Measurements from ENCODE around the gene PALM. TPM values are rescaled to one million over a fixed set of nuclear protein-coding genes. Genes with fewer than 3 reads are reported as not detected.

PALM gene
- total and polyA plus RNA-seq, 10 of the 15 experiments (the other 5 are each of a cell fraction or from before 2014, with no cell fraction given): 0.09 to 0.95 (median 0.23) TPM; not detected in 2

DNA sequence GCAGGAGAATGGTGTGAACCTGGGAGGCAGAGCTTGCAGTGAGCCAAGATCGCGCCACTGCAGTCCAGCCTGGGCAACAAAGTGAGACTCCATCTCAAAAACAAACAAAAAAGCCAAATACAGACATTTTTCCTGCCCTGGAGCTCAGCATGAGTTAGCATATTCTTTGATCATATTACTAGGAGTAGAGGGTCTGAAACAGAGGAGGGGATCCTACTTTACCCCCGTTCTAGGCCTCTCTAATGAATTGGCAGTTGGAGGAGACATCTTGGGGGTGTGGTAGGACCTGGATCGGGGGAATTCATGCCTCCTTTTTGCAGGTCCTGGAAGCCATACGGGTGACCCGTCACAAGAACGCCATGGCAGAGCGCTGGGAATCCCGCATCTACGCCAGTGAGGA lies 54.4 kb downstream of the PALM start:
- Histone ChIP-seq H3K36me3 (ENCODE audit: control insufficient read depth in 2 of 2, insufficient read depth in 2 of 2, low read length in 1 of 2) (no peaks in the 10 kb centered on the region), H3K27me3 (replicated peaks in 1 of 2; ENCODE audit: control insufficient read depth in 2 of 2, insufficient read depth in 2 of 2, low read length in 1 of 2) (no peaks in the 10 kb centered on the region), H3K79me2 (ENCODE audit: control insufficient read depth, insufficient read depth, low read length) (no peaks in the 10 kb centered on the region), H3K9me3 (replicated peaks; ENCODE audit: control insufficient read depth, insufficient read depth, low read length) (peaks cover 3% of the 10 kb centered on the region; the same call in 1 of the 3 replicates), H3K4me3 (no peak overlapping the region), H3K9ac (ENCODE audit: control insufficient read depth, insufficient read depth, low read length) (no peak overlapping the region), H3K4me1 (ENCODE audit: control insufficient read depth, insufficient read depth, low read length) (no peaks in the 10 kb centered on the region), H3K27ac (ENCODE audit: control insufficient read depth, insufficient read depth) (no peak overlapping the region), H4K20me1 (ENCODE audit: control insufficient read depth, insufficient read depth) (no peaks in the 10 kb centered on the region), H3K4me2 (ENCODE audit: control insufficient read depth, insufficient read depth) (no peak overlapping the region), H2AFZ (ENCODE audit: control insufficient read depth, low read depth, low read length) (no peak overlapping the region)
- ATAC-seq (no peak), FAIRE-seq (no peak), DNase-seq (ENCODE audit: low read depth, low spot score) (no peak)
- CTCF ChIA-PET: no interaction called here
- in situ Hi-C loops (cut with MboI): no loop called here
- 81% methylated on average over 10 of the region's 10 CpGs for WGBS (ENCODE audit: insufficient coverage, insufficient replicate concordance, low lambda C conversion rate, missing lambda C conversion rate)
- no TSS peak for BruUV-seq (replicated peaks)
- POLR2A ChIA-PET: no interaction called here
- TF ChIP-seq, protein P1, sequence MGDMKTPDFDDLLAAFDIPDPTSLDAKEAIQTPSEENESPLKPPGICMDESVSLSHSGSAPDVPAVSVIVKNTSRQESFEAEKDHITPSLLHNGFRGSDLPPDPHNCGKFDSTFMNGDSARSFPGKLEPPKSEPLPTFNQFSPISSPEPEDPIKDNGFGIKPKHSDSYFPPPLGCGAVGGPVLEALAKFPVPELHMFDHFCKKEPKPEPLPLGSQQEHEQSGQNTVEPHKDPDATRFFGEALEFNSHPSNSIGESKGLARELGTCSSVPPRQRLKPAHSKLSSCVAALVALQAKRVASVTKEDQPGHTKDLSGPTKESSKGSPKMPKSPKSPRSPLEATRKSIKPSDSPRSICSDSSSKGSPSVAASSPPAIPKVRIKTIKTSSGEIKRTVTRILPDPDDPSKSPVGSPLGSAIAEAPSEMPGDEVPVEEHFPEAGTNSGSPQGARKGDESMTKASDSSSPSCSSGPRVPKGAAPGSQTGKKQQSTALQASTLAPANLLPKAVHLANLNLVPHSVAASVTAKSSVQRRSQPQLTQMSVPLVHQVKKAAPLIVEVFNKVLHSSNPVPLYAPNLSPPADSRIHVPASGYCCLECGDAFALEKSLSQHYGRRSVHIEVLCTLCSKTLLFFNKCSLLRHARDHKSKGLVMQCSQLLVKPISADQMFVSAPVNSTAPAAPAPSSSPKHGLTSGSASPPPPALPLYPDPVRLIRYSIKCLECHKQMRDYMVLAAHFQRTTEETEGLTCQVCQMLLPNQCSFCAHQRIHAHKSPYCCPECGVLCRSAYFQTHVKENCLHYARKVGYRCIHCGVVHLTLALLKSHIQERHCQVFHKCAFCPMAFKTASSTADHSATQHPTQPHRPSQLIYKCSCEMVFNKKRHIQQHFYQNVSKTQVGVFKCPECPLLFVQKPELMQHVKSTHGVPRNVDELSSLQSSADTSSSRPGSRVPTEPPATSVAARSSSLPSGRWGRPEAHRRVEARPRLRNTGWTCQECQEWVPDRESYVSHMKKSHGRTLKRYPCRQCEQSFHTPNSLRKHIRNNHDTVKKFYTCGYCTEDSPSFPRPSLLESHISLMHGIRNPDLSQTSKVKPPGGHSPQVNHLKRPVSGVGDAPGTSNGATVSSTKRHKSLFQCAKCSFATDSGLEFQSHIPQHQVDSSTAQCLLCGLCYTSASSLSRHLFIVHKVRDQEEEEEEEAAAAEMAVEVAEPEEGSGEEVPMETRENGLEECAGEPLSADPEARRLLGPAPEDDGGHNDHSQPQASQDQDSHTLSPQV (IDR thresholded peaks at IDR 0.05): no peak
- TF ChIP-seq, protein P2, sequence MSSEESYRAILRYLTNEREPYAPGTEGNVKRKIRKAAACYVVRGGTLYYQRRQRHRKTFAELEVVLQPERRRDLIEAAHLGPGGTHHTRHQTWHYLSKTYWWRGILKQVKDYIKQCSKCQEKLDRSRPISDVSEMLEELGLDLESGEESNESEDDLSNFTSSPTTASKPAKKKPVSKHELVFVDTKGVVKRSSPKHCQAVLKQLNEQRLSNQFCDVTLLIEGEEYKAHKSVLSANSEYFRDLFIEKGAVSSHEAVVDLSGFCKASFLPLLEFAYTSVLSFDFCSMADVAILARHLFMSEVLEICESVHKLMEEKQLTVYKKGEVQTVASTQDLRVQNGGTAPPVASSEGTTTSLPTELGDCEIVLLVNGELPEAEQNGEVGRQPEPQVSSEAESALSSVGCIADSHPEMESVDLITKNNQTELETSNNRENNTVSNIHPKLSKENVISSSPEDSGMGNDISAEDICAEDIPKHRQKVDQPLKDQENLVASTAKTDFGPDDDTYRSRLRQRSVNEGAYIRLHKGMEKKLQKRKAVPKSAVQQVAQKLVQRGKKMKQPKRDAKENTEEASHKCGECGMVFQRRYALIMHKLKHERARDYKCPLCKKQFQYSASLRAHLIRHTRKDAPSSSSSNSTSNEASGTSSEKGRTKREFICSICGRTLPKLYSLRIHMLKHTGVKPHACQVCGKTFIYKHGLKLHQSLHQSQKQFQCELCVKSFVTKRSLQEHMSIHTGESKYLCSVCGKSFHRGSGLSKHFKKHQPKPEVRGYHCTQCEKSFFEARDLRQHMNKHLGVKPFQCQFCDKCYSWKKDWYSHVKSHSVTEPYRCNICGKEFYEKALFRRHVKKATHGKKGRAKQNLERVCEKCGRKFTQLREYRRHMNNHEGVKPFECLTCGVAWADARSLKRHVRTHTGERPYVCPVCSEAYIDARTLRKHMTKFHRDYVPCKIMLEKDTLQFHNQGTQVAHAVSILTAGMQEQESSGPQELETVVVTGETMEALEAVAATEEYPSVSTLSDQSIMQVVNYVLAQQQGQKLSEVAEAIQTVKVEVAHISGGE (CRISPR knock-in tag; IDR thresholded peaks at IDR 0.05): no peak
- TF ChIP-seq, protein P3, sequence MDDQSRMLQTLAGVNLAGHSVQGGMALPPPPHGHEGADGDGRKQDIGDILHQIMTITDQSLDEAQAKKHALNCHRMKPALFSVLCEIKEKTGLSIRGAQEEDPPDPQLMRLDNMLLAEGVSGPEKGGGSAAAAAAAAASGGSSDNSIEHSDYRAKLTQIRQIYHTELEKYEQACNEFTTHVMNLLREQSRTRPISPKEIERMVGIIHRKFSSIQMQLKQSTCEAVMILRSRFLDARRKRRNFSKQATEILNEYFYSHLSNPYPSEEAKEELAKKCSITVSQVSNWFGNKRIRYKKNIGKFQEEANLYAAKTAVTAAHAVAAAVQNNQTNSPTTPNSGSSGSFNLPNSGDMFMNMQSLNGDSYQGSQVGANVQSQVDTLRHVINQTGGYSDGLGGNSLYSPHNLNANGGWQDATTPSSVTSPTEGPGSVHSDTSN (IDR thresholded peaks at IDR 0.05; ENCODE audit: insufficient replicate concordance, low read depth, low read length): no peak
- no peak for TF ChIP-seq NBN (IDR thresholded peaks at IDR 0.05)
- SMC1A ChIA-PET (ENCODE audit: uncharacterized antibody, unreplicated experiment): no interaction called here
- RAD21 ChIA-PET (ENCODE audit: unreplicated experiment): interaction anchor here (0.6 kb wide), 1 partner anchor 191 kb away, joined by 3 read pairs; no protein-coding TSS in a partner anchor
- intact Hi-C loops (cut with micrococcal nuclease; ENCODE audit: unreplicated experiment): no loop called here
